Panc1 (cell line): ENCODE results near the gene ACTG1. TPM values are rescaled to one million over a fixed set of nuclear protein-coding genes. Genes with fewer than 3 reads are reported as not detected.

ENCODE experiments used
- ATAC-seq: fragments of 200-7000 bp; cut with Tn5 transposase; 2 replicates; pipeline ENCODE4 v1.9.1; 2020; ENCODE audit warnings: mild to moderate bottlenecking, moderate library complexity
- BruUV-seq: library from RNA; stranded (reverse); fragments of 400-500 nt; replicated peaks from 2 replicates; lab custom pipeline; 2021; lab: Mats Ljungman, UMichigan
- CTCF ChIA-PET: fragments of 300-600 bp; sonication (Branson Sonifier 250); formaldehyde crosslinking; loops from one replicate; lab custom pipeline; 2022; ENCODE audit warnings: antibody characterized with exemption; lab: Charles Lee
- POLR2A ChIA-PET: fragments of 300-600 bp; sonication (Branson Sonifier 250); formaldehyde crosslinking; loops from one replicate; lab custom pipeline; 2022; ENCODE audit warnings: antibody characterized with exemption; lab: Charles Lee
- DNase-seq: peaks from one replicate; pipeline ENCODE4 v3.0.0-alpha.2; 2010; ENCODE audit warnings: low read depth, low spot score
- H3K27ac ChIP-seq: 2 replicates; pipeline ENCODE4 v1.5.1; 2011; ENCODE audit warnings: mild to moderate bottlenecking, low read length, inconsistent platforms
- H3K27me3 ChIP-seq: fragments of 200-500 bp; sonication (Bioruptor generic); 2 replicates; pipeline ENCODE4 v1.6.0; 2014; ENCODE audit warnings: low read length, inconsistent platforms; ENCODE audit not compliant: control insufficient read depth, insufficient read depth
- H3K36me3 ChIP-seq: fragments of 200-500 bp; sonication (Bioruptor generic); 2 replicates; pipeline ENCODE4 v1.5.1; 2014; ENCODE audit warnings: inconsistent platforms, mild to moderate bottlenecking, low read length, moderate library complexity; ENCODE audit not compliant: control insufficient read depth, insufficient read depth
- H3K4me1 ChIP-seq: 2 replicates; pipeline ENCODE4 v1.5.1; 2011; ENCODE audit warnings: inconsistent platforms, mild to moderate bottlenecking, low read length, moderate library complexity; ENCODE audit not compliant: control insufficient read depth, insufficient read depth
- H3K4me3 ChIP-seq, 2 experiments: 2 replicates each; pipeline ENCODE4 v1.5.1; 2011 to 2012; ENCODE audit warnings: low read depth in 2 of 2, low read length in 2 of 2, mild to moderate bottlenecking in 2 of 2, inconsistent platforms in 1 of 2, moderate library complexity in 1 of 2
- H3K9me3 ChIP-seq: fragments of 200-500 bp; sonication (Bioruptor generic); 2 replicates; pipeline ENCODE4 v1.5.1; 2014; ENCODE audit warnings: low read depth, mild to moderate bottlenecking, inconsistent platforms, low read length, moderate library complexity; ENCODE audit not compliant: control insufficient read depth, insufficient read depth
- POLR2AphosphoS5 ChIP-seq: IDR thresholded peaks from 2 replicates; pipeline ENCODE4 v1.6.1; 2012; ENCODE audit warnings: mild to moderate bottlenecking, low read depth, low read length, moderate library complexity
- SIN3A ChIP-seq: IDR thresholded peaks from 2 replicates; pipeline ENCODE4 v1.6.1; 2012; ENCODE audit warnings: low read depth, mild to moderate bottlenecking, low read length, moderate library complexity, borderline replicate concordance; ENCODE audit not compliant: insufficient read depth
- TCF7L2 ChIP-seq: IDR thresholded peaks from 2 replicates; pipeline ENCODE4 v1.6.1; 2011; ENCODE audit warnings: mild to moderate bottlenecking, low read depth, low read length, inconsistent platforms
- in situ Hi-C: cut with HindIII; loops from 2 replicates; pipeline ENCODE4 v1.10.0; 2016; ENCODE audit warnings: low sequenced_read_pairs, low pct_unique_long_range_greater_than_20kb
- intact Hi-C: fragments of 100-400 bp; cut with micrococcal nuclease; formaldehyde crosslinking; loops from one replicate; pipeline ENCODE4 v1.10.0; 2022; ENCODE audit not compliant: unreplicated experiment
- total RNA-seq: library from RNA; stranded (reverse); gene quantifications from one replicate; pipeline ENCODE4 v1.2.1, GENCODE V29; 2021; ENCODE audit not compliant: unreplicated experiment
- TF ChIP-seq, protein P1 (sequence below): fragments of 450-650 bp; IDR thresholded peaks from 2 replicates; pipeline ENCODE4 v1.5.1; 2017; ENCODE audit warnings: mild to moderate bottlenecking
- TF ChIP-seq, protein P2 (sequence below), 2 experiments: IDR thresholded peaks; 2 replicates each; pipeline ENCODE4 v1.6.1; 2011 to 2012; ENCODE audit warnings: low read depth in 2 of 2, control low read depth in 1 of 2, low read length in 1 of 2, mild to moderate bottlenecking in 1 of 2, moderate library complexity in 1 of 2; ENCODE audit not compliant: insufficient read depth in 1 of 2

The ACTG1 gene
- total RNA-seq, 1 experiment from 2014 or later: 4,502 TPM

DNA sequence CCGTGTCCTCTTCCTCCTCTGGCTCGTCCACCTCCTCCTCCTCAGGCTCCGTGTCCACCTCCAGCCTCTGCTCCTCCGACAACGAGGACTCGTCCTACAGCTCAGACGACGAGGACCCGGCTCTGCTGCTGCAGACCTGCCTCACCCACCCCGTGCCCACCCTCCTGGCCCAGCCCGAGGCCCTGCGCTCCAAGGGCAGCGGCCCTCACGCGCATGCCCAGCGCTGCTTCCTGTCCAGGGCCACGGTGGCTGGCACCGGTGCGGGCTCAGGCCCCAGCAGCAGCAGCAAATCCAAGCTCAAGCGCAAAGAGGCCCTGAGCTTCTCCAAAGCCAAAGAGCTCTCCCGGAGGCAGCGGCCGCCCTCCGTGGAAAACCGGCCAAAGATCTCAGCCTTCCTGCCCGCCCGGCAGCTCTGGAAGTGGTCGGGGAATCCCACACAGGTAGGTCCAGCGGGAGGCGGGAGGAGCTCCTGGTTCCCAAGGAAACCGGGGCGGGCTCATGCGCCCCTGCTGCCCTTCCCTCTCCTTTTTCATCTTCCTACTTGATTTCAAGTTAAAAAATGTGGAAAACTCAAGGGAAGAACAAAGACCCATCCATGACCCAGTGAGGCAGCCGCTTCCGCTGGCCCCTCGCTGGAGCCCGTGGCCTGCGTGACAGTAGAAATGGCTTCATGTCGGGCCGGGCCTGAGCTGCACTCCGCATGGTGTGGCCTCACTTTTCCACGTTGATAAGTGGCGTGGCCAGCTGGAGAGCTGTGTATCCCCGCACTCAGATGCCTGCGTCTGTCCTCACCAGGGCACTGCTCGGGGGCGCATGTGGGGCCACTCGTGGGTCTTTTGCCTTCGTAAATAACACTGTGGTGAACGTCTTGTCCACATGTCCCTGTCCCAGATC lies 50.7 kb downstream of the ACTG1 start:
- in situ Hi-C loops (no loop called here), intact Hi-C loops (no loop called here)
- Histone ChIP-seq H3K27me3 (no peaks in the 10 kb centered on the region), H3K27ac (no peak overlapping the region), H3K4me1 (peaks cover 12% of the 10 kb centered on the region), H3K4me3 (no peak overlapping the region), H3K9me3 (no peaks in the 10 kb centered on the region), H3K36me3 (no peaks in the 10 kb centered on the region)
- CTCF ChIA-PET: no interaction called here
- DNase-seq (no peak), ATAC-seq (no peak)
- TF ChIP-seq TCF7L2 (no peak), POLR2AphosphoS5 (no peak), SIN3A (no peak)
- TF ChIP-seq, protein P1, sequence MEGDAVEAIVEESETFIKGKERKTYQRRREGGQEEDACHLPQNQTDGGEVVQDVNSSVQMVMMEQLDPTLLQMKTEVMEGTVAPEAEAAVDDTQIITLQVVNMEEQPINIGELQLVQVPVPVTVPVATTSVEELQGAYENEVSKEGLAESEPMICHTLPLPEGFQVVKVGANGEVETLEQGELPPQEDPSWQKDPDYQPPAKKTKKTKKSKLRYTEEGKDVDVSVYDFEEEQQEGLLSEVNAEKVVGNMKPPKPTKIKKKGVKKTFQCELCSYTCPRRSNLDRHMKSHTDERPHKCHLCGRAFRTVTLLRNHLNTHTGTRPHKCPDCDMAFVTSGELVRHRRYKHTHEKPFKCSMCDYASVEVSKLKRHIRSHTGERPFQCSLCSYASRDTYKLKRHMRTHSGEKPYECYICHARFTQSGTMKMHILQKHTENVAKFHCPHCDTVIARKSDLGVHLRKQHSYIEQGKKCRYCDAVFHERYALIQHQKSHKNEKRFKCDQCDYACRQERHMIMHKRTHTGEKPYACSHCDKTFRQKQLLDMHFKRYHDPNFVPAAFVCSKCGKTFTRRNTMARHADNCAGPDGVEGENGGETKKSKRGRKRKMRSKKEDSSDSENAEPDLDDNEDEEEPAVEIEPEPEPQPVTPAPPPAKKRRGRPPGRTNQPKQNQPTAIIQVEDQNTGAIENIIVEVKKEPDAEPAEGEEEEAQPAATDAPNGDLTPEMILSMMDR: no peak
- TF ChIP-seq, protein P2, sequence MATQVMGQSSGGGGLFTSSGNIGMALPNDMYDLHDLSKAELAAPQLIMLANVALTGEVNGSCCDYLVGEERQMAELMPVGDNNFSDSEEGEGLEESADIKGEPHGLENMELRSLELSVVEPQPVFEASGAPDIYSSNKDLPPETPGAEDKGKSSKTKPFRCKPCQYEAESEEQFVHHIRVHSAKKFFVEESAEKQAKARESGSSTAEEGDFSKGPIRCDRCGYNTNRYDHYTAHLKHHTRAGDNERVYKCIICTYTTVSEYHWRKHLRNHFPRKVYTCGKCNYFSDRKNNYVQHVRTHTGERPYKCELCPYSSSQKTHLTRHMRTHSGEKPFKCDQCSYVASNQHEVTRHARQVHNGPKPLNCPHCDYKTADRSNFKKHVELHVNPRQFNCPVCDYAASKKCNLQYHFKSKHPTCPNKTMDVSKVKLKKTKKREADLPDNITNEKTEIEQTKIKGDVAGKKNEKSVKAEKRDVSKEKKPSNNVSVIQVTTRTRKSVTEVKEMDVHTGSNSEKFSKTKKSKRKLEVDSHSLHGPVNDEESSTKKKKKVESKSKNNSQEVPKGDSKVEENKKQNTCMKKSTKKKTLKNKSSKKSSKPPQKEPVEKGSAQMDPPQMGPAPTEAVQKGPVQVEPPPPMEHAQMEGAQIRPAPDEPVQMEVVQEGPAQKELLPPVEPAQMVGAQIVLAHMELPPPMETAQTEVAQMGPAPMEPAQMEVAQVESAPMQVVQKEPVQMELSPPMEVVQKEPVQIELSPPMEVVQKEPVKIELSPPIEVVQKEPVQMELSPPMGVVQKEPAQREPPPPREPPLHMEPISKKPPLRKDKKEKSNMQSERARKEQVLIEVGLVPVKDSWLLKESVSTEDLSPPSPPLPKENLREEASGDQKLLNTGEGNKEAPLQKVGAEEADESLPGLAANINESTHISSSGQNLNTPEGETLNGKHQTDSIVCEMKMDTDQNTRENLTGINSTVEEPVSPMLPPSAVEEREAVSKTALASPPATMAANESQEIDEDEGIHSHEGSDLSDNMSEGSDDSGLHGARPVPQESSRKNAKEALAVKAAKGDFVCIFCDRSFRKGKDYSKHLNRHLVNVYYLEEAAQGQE (IDR thresholded peaks at IDR 0.05; ENCODE audit: insufficient read depth in 1 of 2, low read depth in 2 of 2, low read length in 1 of 2): no peak
- POLR2A ChIA-PET: no interaction called here
- no TSS peak for BruUV-seq

GRCh38 chr17:81460856-81461460 lies 51.6 kb downstream of the ACTG1 start:
- Histone ChIP-seq H3K9me3 (no peaks in the 10 kb centered on the region), H3K27me3 (no peaks in the 10 kb centered on the region), H3K4me3 (no peak overlapping the region), H3K4me1 (peaks cover 16% of the 10 kb centered on the region), H3K36me3 (no peaks in the 10 kb centered on the region), H3K27ac (no peak overlapping the region)
- BruUV-seq: no TSS peak
- ChIA-PET POLR2A (interaction anchor here (1.1 kb wide), 1 partner anchor 30 kb away, joined by 3 read pairs; no protein-coding TSS in a partner anchor), CTCF (no interaction called here)
- intact Hi-C loops (no loop called here), in situ Hi-C loops (no loop called here)
- ATAC-seq (no peak), DNase-seq (no peak)
- TF ChIP-seq POLR2AphosphoS5: no peak
- no peak for TF ChIP-seq SIN3A

Other genes with a start within 250 kb of the ACTG1 start
- 188 TPM for gene SLC38A10, start 217.5 kb downstream of the ACTG1 start, total RNA-seq
- 77.4 TPM for gene BAHCC1, start 117.3 kb downstream of the ACTG1 start, total RNA-seq
- gene FSCN2, start 15.6 kb upstream of the ACTG1 start, total RNA-seq: 1.2 TPM
- 265 TPM for gene FAAP100, start 39.6 kb upstream of the ACTG1 start, total RNA-seq
- gene NPLOC4, start 124.3 kb upstream of the ACTG1 start, total RNA-seq: 246 TPM
- 4.8 TPM for gene TSPAN10, start 124.4 kb upstream of the ACTG1 start, total RNA-seq
- gene PDE6G, start 143.7 kb upstream of the ACTG1 start, total RNA-seq: 0.85 TPM
- gene OXLD1, start 153.8 kb upstream of the ACTG1 start, total RNA-seq: 42.8 TPM
- 74.6 TPM for gene CCDC137, start 153.9 kb upstream of the ACTG1 start, total RNA-seq
- gene ARL16, start 171.0 kb upstream of the ACTG1 start, total RNA-seq: 52.7 TPM
- 240 TPM for gene HGS, start 171.2 kb upstream of the ACTG1 start, total RNA-seq
- 157 TPM for gene MRPL12, start 190.6 kb upstream of the ACTG1 start, total RNA-seq
- 81.2 TPM for gene SLC25A10, start 199.5 kb upstream of the ACTG1 start, total RNA-seq